IMR-90 (cell line): ENCODE measurements around the gene MYH7B.

Source experiments
- BHLHE40 ChIP-seq: fragments of 150-350 bp; IDR thresholded peaks from 2 replicates; pipeline ENCODE4 v1.6.1; 2016; ENCODE audit warnings: mild to moderate bottlenecking, low read depth, low read length
- CHD1 ChIP-seq: IDR thresholded peaks from 2 replicates; pipeline ENCODE4 v1.6.1; 2012; ENCODE audit warnings: low read depth, low read length, improper control_type of control experiment
- MAFK ChIP-seq: IDR thresholded peaks from 2 replicates; pipeline ENCODE4 v1.6.1; 2012; ENCODE audit warnings: low read depth, low read length, improper control_type of control experiment
- MAZ ChIP-seq: IDR thresholded peaks from 2 replicates; pipeline ENCODE4 v1.6.1; 2012; ENCODE audit warnings: low read depth, mild to moderate bottlenecking, low read length, improper control_type of control experiment, moderate library complexity, borderline replicate concordance
- MXI1 ChIP-seq: IDR thresholded peaks from 2 replicates; pipeline ENCODE4 v1.6.1; 2012; ENCODE audit warnings: low read depth, mild to moderate bottlenecking, low read length, moderate library complexity, borderline replicate concordance
- NFE2L2 ChIP-seq: fragments of 150-350 bp; IDR thresholded peaks from 2 replicates; pipeline ENCODE4 v1.6.1; 2016; ENCODE audit warnings: low read depth, mild to moderate bottlenecking, low read length
- POLR2A ChIP-seq: IDR thresholded peaks from 2 replicates; pipeline ENCODE4 v1.6.1; 2012; ENCODE audit warnings: mild to moderate bottlenecking, low read depth, low read length
- RAD21 ChIP-seq: IDR thresholded peaks from 2 replicates; pipeline ENCODE4 v1.6.1; 2012; ENCODE audit warnings: low read length, improper control_type of control experiment
- RCOR1 ChIP-seq: IDR thresholded peaks from 2 replicates; pipeline ENCODE4 v1.6.1; 2012; ENCODE audit warnings: mild to moderate bottlenecking, low read length, improper control_type of control experiment; ENCODE audit not compliant: insufficient replicate concordance
- SMC3 ChIP-seq: fragments of 150-350 bp; IDR thresholded peaks from 2 replicates; pipeline ENCODE4 v1.6.1; 2016; ENCODE audit warnings: low read depth, mild to moderate bottlenecking, antibody characterized with exemption, low read length, moderate library complexity
- USF2 ChIP-seq: fragments of 150-350 bp; IDR thresholded peaks from 2 replicates; pipeline ENCODE4 v1.6.1; 2017; ENCODE audit warnings: mild to moderate bottlenecking, antibody characterized with exemption, low read length, low read depth
- TF ChIP-seq, protein P1 (sequence below): conservative IDR thresholded peaks from 2 replicates; pipeline ENCODE4 v1.5.1; 2012; ENCODE audit warnings: mild to moderate bottlenecking, low read depth, low read length, improper control_type of control experiment

- no peak for TF ChIP-seq USF2
- TF ChIP-seq, protein P1, sequence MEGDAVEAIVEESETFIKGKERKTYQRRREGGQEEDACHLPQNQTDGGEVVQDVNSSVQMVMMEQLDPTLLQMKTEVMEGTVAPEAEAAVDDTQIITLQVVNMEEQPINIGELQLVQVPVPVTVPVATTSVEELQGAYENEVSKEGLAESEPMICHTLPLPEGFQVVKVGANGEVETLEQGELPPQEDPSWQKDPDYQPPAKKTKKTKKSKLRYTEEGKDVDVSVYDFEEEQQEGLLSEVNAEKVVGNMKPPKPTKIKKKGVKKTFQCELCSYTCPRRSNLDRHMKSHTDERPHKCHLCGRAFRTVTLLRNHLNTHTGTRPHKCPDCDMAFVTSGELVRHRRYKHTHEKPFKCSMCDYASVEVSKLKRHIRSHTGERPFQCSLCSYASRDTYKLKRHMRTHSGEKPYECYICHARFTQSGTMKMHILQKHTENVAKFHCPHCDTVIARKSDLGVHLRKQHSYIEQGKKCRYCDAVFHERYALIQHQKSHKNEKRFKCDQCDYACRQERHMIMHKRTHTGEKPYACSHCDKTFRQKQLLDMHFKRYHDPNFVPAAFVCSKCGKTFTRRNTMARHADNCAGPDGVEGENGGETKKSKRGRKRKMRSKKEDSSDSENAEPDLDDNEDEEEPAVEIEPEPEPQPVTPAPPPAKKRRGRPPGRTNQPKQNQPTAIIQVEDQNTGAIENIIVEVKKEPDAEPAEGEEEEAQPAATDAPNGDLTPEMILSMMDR, result no peak
- TF ChIP-seq CHD1, result no peak
- no peak for TF ChIP-seq MAZ
- TF ChIP-seq SMC3, result no peak
- TF ChIP-seq POLR2A, result no peak
- TF ChIP-seq BHLHE40, result no peak
- TF ChIP-seq MAFK, result no peak
- no peak for TF ChIP-seq NFE2L2
- TF ChIP-seq RCOR1, result no peak
- TF ChIP-seq MXI1, result no peak
- no peak for TF ChIP-seq RAD21
Observed at GRCh38 chr20:34907616-34908469, 47.8 kb upstream of the MYH7B start.
